Measurements from ENCODE around the gene RSAD2. TPM values are rescaled to one million over a fixed set of nuclear protein-coding genes. Genes with fewer than 3 reads are reported as not detected.

Gene RSAD2
- total and polyA plus RNA-seq, 9 of the 15 experiments (the other 6 are each of a cell fraction or from before 2014, with no cell fraction given): 0.15 to 1.4 (median 0.28) TPM

DNA sequence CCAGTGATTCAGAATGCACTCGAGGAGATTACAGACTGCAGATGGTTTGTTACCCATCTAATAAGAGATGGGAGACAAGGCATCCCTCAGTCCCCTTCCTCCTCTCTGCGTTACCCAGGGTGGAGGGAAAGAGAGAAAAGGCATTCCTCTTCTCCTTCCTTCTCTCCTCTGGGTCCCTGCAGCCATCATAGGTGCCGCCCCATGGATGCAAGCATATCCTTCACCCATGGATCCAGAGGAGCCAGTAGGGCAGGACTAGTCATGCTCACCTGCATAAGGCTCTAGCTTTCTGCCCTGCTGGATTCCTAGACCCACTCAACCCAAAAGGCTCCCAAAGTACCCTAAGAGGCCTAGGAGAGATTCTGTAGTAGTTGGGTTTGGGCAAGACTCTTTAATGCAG, 32.3 kb upstream of the RSAD2 start:
- FAIRE-seq (no peak), ATAC-seq (no peak), DNase-seq (ENCODE audit: extremely low read depth in 1 of 4, low spot score in 3 of 4) (peak; percentile 41 to 70 (median 52))
- no peak overlapping the region for H3K4me2 ChIP-seq (ENCODE audit: insufficient read depth, low read length)
- CTCF ChIA-PET (ENCODE audit: low intra/inter-chr PET ratio): interaction anchor here (0.9 kb wide), 1 partner anchor 199 kb away, joined by 4 read pairs; no protein-coding TSS in a partner anchor
- POLR2A ChIA-PET: no interaction called here
- in situ Hi-C loops (cut with MboI) (loop anchor here (25.0 kb wide), 1 partner anchor 167 kb away; no protein-coding TSS in a partner anchor), intact Hi-C loops (cut with micrococcal nuclease) (loop anchor here (5.0 kb wide), 1 partner anchor 237 kb away; no protein-coding TSS in a partner anchor)
- no peak overlapping the region for H3K27ac ChIP-seq (ENCODE audit: extremely low read depth, low read depth, low read length)
- no peaks in the 10 kb centered on the region for H3K9me1 ChIP-seq (ENCODE audit: control insufficient read depth, insufficient read depth, low read length)
- H3K9ac ChIP-seq (ENCODE audit: insufficient read depth in 1 of 2, low read depth in 2 of 2, low read length in 2 of 2): no peak overlapping the region
- no peaks in the 10 kb centered on the region for H4K20me1 ChIP-seq (replicated peaks; ENCODE audit: control insufficient read depth, insufficient read depth, low read length)
- H3K9me3 ChIP-seq (replicated peaks; ENCODE audit: control insufficient read depth, insufficient read depth, low read depth, low read length): peaks cover 39% of the 10 kb centered on the region
- no peak overlapping the region for H2AFZ ChIP-seq (ENCODE audit: low read depth, low read length)
- WGBS (ENCODE audit: insufficient coverage, low coverage, missing lambda C conversion rate): 76% methylated on average over 3 of the region's 3 CpGs
- H3K27me3 ChIP-seq (ENCODE audit: control insufficient read depth in 2 of 2, insufficient read depth in 2 of 2, low read length in 2 of 2): no peaks in the 10 kb centered on the region
- BruUV-seq (replicated peaks): no TSS peak
- H3K79me2 ChIP-seq (ENCODE audit: control insufficient read depth, insufficient read depth, low read length): no peaks in the 10 kb centered on the region
- H3K4me1 ChIP-seq (replicated peaks in 1 of 2; ENCODE audit: control insufficient read depth in 2 of 2, insufficient read depth in 2 of 2, low read length in 2 of 2): peaks cover 5 to 13% of the 10 kb centered on the region in 2 experiments; a peak in 4 of 5 replicates
- peaks cover 6% of the 10 kb centered on the region; the same call in 2 of the 3 replicates for H3K36me3 ChIP-seq (ENCODE audit: control insufficient read depth, insufficient read depth, low read length)
- H3K4me3 ChIP-seq: no peak overlapping the region
- TF ChIP-seq GTF2F1 (IDR thresholded peaks at IDR 0.05; ENCODE audit: low read depth, low read length): no peak
- TF ChIP-seq ZNF347 (CRISPR knock-in tag; IDR thresholded peaks at IDR 0.05; ENCODE audit: low read depth): no peak
- TF ChIP-seq C11orf30 (IDR thresholded peaks at IDR 0.05; ENCODE audit: low read depth): no peak
- no peak for TF ChIP-seq CSDE1 (IDR thresholded peaks at IDR 0.05)
- 0 out of 2 replicates have a peak, but pooled peaks have one; percentile 45 for TF ChIP-seq ZNF445 (CRISPR knock-in tag; IDR thresholded peaks at IDR 0.05; ENCODE audit: low read depth)
- TF ChIP-seq NKRF (IDR thresholded peaks at IDR 0.05; ENCODE audit: borderline replicate concordance): no peak
- TF ChIP-seq NCOA1 (IDR thresholded peaks at IDR 0.05; ENCODE audit: low read depth): no peak
- TF ChIP-seq NFXL1 (CRISPR knock-in tag; IDR thresholded peaks at IDR 0.05): no peak
- TF ChIP-seq HNRNPK (IDR thresholded peaks at IDR 0.05; ENCODE audit: low read depth, low read length, poor library complexity, severe bottlenecking): no peak
- no peak for TF ChIP-seq HES1 (IDR thresholded peaks at IDR 0.05; ENCODE audit: low read depth)
- TF ChIP-seq SMAD3 (CRISPR knock-in tag; conservative IDR thresholded peaks at IDR 0.05): no peak
- TF ChIP-seq NEUROD1 (IDR thresholded peaks at IDR 0.05; ENCODE audit: borderline replicate concordance, low read depth, low read length, partially characterized antibody): no peak
- no peak for TF ChIP-seq E2F3 (CRISPR knock-in tag; IDR thresholded peaks at IDR 0.05)
- TF ChIP-seq HLTF (IDR thresholded peaks at IDR 0.05): peak; percentile 99
- TF ChIP-seq ARID1B (IDR thresholded peaks at IDR 0.05): no peak
- TF ChIP-seq MYBL2 (IDR thresholded peaks at IDR 0.05; ENCODE audit: low read depth): no peak
- TF ChIP-seq MYBL2 (CRISPR knock-in tag; IDR thresholded peaks at IDR 0.05; ENCODE audit: borderline replicate concordance): no peak
- TF ChIP-seq ZNF551 (CRISPR knock-in tag; IDR thresholded peaks at IDR 0.05): no peak
- no peak for TF ChIP-seq HMG20A (CRISPR knock-in tag; conservative IDR thresholded peaks at IDR 0.05)
- no peak for TF ChIP-seq ZNF696 (CRISPR knock-in tag; conservative IDR thresholded peaks at IDR 0.05)
- no peak for TF ChIP-seq BRD4 (IDR thresholded peaks at IDR 0.05)
- no peak for TF ChIP-seq ZBTB1 (CRISPR knock-in tag; IDR thresholded peaks at IDR 0.05; ENCODE audit: borderline replicate concordance, low read depth)
- TF ChIP-seq ELK3 (CRISPR knock-in tag; IDR thresholded peaks at IDR 0.05): no peak
